Caco-2 (cell line): ENCODE data around the gene SLC25A41. TPM values are rescaled to one million over a fixed set of nuclear protein-coding genes. Genes with fewer than 3 reads are reported as not detected.

Source experiments
- BruUV-seq: library from RNA; stranded (reverse); fragments of 400-500 nt; replicated peaks from 2 replicates; lab custom pipeline; 2021; lab: Mats Ljungman, UMichigan
- CTCF ChIA-PET: fragments of 300-600 bp; sonication (Branson Sonifier 250); formaldehyde crosslinking; loops from one replicate; lab custom pipeline; 2022; ENCODE audit warnings: antibody characterized with exemption; lab: Charles Lee
- POLR2A ChIA-PET: fragments of 300-600 bp; sonication (Branson Sonifier 250); formaldehyde crosslinking; loops from one replicate; lab custom pipeline; 2022; ENCODE audit warnings: antibody characterized with exemption; lab: Charles Lee
- DNase-seq, 2 experiments: peaks; one replicate each; pipeline versions ENCODE4 v3.0.0 to v3.0.0-alpha.2; 2020 to 2022
- H3K27me3 ChIP-seq: replicated peaks from 2 replicates; pipeline ENCODE4 v1.6.0; 2011; ENCODE audit warnings: low read length; ENCODE audit not compliant: control insufficient read depth, insufficient read depth
- H3K36me3 ChIP-seq: 2 replicates; pipeline ENCODE4 v1.5.1; 2011; ENCODE audit warnings: low read length; ENCODE audit not compliant: control insufficient read depth, insufficient read depth
- H3K4me1 ChIP-seq: fragments of 250-450 bp; sonication (Bioruptor Pico); 2 replicates; pipeline ENCODE4 v1.5.1; 2020; ENCODE audit warnings: mild to moderate bottlenecking
- H3K4me3 ChIP-seq: 2 replicates; pipeline ENCODE4 v1.5.1; 2011; ENCODE audit warnings: low read depth, mild to moderate bottlenecking, control low read depth, low read length
- H3K9me3 ChIP-seq: fragments of 250-450 bp; sonication (Bioruptor Pico); 2 replicates; pipeline ENCODE4 v1.5.1; 2020; ENCODE audit warnings: mild to moderate bottlenecking, moderate library complexity
- H3K27ac Mint-ChIP-seq: one replicate; pipeline ENCODE4 v1.8.0; 2022; ENCODE audit warnings: mixed read lengths; ENCODE audit not compliant: unreplicated experiment
- H3K27me3 Mint-ChIP-seq: one replicate; pipeline ENCODE4 v1.8.0; 2022; ENCODE audit warnings: mixed read lengths; ENCODE audit not compliant: insufficient read depth, unreplicated experiment
- H3K36me3 Mint-ChIP-seq: one replicate; pipeline ENCODE4 v1.8.0; 2022; ENCODE audit warnings: mild to moderate bottlenecking, mixed read lengths; ENCODE audit not compliant: insufficient read depth, unreplicated experiment
- H3K4me1 Mint-ChIP-seq: one replicate; pipeline ENCODE4 v1.8.0; 2022; ENCODE audit warnings: low read depth, mixed read lengths; ENCODE audit not compliant: unreplicated experiment
- H3K4me3 Mint-ChIP-seq: one replicate; pipeline ENCODE4 v1.8.0; 2022; ENCODE audit warnings: mild to moderate bottlenecking, moderate library complexity, mixed read lengths; ENCODE audit not compliant: unreplicated experiment
- H3K9me3 Mint-ChIP-seq: one replicate; pipeline ENCODE4 v1.8.0; 2022; ENCODE audit warnings: mixed read lengths; ENCODE audit not compliant: unreplicated experiment
- intact Hi-C: fragments of 100-400 bp; cut with micrococcal nuclease; formaldehyde crosslinking; loops from one replicate; pipeline ENCODE4 v1.10.0; 2022; ENCODE audit not compliant: unreplicated experiment
- total RNA-seq: library from RNA; stranded (reverse); gene quantifications from 2 replicates; pipeline ENCODE4 v1.2.3, GENCODE V29; 2022
- TF ChIP-seq, protein P1 (sequence below), 2 experiments: fragments of 200-600 bp in 1 of 2; IDR thresholded peaks; 1 replicate in 1 of 2; 2 replicates in 1 of 2; pipeline versions ENCODE4 v1.5.1 to v1.8.0; 2011 to 2022; ENCODE audit warnings: antibody characterized with exemption in 1 of 2, control low read depth in 1 of 2, inconsistent platforms in 1 of 2, low read depth in 1 of 2, low read length in 1 of 2, mild to moderate bottlenecking in 1 of 2, moderate library complexity in 1 of 2; ENCODE audit not compliant: insufficient read depth in 1 of 2, severe bottlenecking in 1 of 2, unreplicated experiment in 1 of 2

SLC25A41 gene
- total RNA-seq, 1 experiment from 2014 or later = not detected

DNA sequence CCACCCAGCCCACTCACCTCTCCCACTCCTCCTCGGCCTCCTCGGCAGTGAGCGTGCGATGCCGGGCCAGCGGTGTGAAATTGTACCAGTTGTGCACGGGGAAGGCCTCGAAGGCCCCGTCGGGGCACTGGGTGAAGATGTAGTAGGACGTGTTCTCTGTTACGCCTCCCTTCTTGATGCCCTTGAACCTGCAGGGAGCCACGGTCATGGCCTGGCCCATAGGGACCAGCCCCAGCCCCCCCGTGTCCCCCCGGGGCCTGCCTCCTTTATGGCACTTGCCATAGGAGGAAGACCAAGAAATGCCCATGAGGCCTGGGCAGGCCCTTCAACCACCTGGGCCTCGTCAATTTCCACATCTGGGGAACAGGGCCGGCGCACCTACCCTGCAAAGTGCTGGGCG lies 46.2 kb downstream of the SLC25A41 start:
- H3K4me1 ChIP-seq = no peaks in the 10 kb centered on the region
- no peaks in the 10 kb centered on the region for H3K9me3 ChIP-seq
- H3K27ac Mint-ChIP-seq = no peak overlapping the region
- ChIA-PET POLR2A (no interaction called here), CTCF (no interaction called here)
- DNase-seq = no peak
- peaks cover 4% of the 10 kb centered on the region for H3K36me3 ChIP-seq
- H3K4me3 Mint-ChIP-seq = no peak overlapping the region
- no peaks in the 10 kb centered on the region for H3K9me3 Mint-ChIP-seq
- no peak overlapping the region for H3K4me3 ChIP-seq
- H3K36me3 Mint-ChIP-seq = peaks cover 91% of the 10 kb centered on the region
- intact Hi-C loops = no loop called here
- H3K4me1 Mint-ChIP-seq = peaks cover 7% of the 10 kb centered on the region
- H3K27me3 Mint-ChIP-seq = no peaks in the 10 kb centered on the region
- TF ChIP-seq, protein P1, sequence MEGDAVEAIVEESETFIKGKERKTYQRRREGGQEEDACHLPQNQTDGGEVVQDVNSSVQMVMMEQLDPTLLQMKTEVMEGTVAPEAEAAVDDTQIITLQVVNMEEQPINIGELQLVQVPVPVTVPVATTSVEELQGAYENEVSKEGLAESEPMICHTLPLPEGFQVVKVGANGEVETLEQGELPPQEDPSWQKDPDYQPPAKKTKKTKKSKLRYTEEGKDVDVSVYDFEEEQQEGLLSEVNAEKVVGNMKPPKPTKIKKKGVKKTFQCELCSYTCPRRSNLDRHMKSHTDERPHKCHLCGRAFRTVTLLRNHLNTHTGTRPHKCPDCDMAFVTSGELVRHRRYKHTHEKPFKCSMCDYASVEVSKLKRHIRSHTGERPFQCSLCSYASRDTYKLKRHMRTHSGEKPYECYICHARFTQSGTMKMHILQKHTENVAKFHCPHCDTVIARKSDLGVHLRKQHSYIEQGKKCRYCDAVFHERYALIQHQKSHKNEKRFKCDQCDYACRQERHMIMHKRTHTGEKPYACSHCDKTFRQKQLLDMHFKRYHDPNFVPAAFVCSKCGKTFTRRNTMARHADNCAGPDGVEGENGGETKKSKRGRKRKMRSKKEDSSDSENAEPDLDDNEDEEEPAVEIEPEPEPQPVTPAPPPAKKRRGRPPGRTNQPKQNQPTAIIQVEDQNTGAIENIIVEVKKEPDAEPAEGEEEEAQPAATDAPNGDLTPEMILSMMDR (IDR thresholded peaks at IDR 0.05; ENCODE audit: insufficient read depth in 1 of 2, low read depth in 1 of 2, low read length in 1 of 2, severe bottlenecking in 1 of 2, unreplicated experiment in 1 of 2) = no peak
- no peaks in the 10 kb centered on the region for H3K27me3 ChIP-seq
- no TSS peak for BruUV-seq

DNA sequence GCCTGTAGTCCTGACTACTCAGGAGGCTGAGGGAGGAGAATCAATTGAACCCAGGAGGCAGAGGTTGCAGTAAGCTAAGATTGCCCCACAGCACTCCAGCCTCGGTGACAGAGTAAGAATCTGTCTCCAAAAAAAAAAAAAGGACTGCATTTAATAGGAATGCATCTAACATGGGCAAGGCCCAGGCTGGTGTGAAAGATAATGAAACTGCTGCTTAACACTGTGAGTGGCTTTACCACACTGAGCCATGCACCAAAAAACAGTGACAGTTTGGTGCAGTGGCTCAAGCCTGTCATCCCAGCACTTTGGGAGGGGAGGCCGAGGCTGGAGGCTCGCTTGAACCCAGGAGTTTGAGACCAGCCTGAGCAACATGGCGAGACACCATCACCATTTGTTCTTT lies 49.2 kb downstream of the SLC25A41 start:
- TF ChIP-seq, protein P1 (IDR thresholded peaks at IDR 0.05; ENCODE audit: insufficient read depth in 1 of 2, low read depth in 1 of 2, low read length in 1 of 2, severe bottlenecking in 1 of 2, unreplicated experiment in 1 of 2) = no peak
- H3K27ac Mint-ChIP-seq = no peak overlapping the region
- H3K27me3 Mint-ChIP-seq = no peaks in the 10 kb centered on the region
- Histone ChIP-seq H3K9me3 (no peaks in the 10 kb centered on the region), H3K27me3 (no peaks in the 10 kb centered on the region), H3K36me3 (peaks cover 2% of the 10 kb centered on the region), H3K4me3 (no peak overlapping the region), H3K4me1 (no peaks in the 10 kb centered on the region)
- H3K9me3 Mint-ChIP-seq = no peaks in the 10 kb centered on the region
- ChIA-PET CTCF (no interaction called here), POLR2A (interaction anchor here (0.6 kb wide), 1 partner anchor 23 kb away, joined by 14 read pairs; the partner anchor contains the start of gene CLPP)
- BruUV-seq = no TSS peak
- no peak for DNase-seq
- peaks cover 98% of the 10 kb centered on the region for H3K36me3 Mint-ChIP-seq
- H3K4me3 Mint-ChIP-seq = no peak overlapping the region
- no peaks in the 10 kb centered on the region for H3K4me1 Mint-ChIP-seq
- intact Hi-C loops = no loop called here

DNA sequence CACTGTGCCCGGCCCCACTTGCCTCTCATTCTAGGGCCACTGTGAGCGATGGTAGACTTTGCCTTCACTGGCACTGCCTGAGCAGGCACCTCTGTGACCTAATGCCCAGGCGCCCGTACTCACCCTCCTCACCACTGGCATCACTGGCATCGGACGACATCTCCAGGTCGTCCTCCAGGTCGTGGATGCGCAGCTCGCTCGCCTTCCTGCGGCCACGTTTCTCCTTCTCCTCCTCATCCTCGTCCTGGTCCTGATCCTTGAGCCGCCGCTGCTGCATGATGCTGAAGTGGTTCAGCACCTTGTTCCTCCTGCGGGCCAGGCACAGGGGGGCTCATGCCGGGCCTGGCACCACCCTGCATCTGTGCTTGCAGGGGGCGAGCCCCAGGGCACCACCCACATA lies 50.4 kb downstream of the SLC25A41 start:
- BruUV-seq = no TSS peak
- H3K27ac Mint-ChIP-seq = no peak overlapping the region
- intact Hi-C loops = no loop called here
- DNase-seq = no peak
- H3K9me3 Mint-ChIP-seq = no peaks in the 10 kb centered on the region
- no peaks in the 10 kb centered on the region for H3K4me1 Mint-ChIP-seq
- no peak overlapping the region for H3K4me3 Mint-ChIP-seq
- H3K4me3 ChIP-seq = no peak overlapping the region
- no peaks in the 10 kb centered on the region for H3K27me3 Mint-ChIP-seq
- no peaks in the 10 kb centered on the region for H3K9me3 ChIP-seq
- peaks cover 9% of the 10 kb centered on the region for H3K4me1 ChIP-seq
- POLR2A ChIA-PET = no interaction called here
- CTCF ChIA-PET = interaction anchor here (1.2 kb wide), 1 partner anchor 11 kb away, joined by 3 read pairs; the partner anchor contains the start of gene ALKBH7
- no peaks in the 10 kb centered on the region for H3K27me3 ChIP-seq
- H3K36me3 ChIP-seq = peaks cover 2% of the 10 kb centered on the region
- H3K36me3 Mint-ChIP-seq = peaks cover 95% of the 10 kb centered on the region
- TF ChIP-seq, protein P1 (IDR thresholded peaks at IDR 0.05; ENCODE audit: insufficient read depth in 1 of 2, low read depth in 1 of 2, low read length in 1 of 2, severe bottlenecking in 1 of 2, unreplicated experiment in 1 of 2) = no peak
